GM12878 (cell line): ENCODE results near the gene DPP6. TPM values are rescaled to one million over a fixed set of nuclear protein-coding genes. Genes with fewer than 3 reads are reported as not detected.

Experiments
- ATAC-seq: fragments of 200-7000 bp; cut with Tn5 transposase; 3 replicates; pipeline ENCODE4 v1.9.1; 2020; ENCODE audit warnings: mild to moderate bottlenecking, moderate library complexity
- BruUV-seq: library from RNA; stranded (reverse); fragments of 400-500 nt; replicated peaks from 2 replicates; lab custom pipeline; 2021; lab: Mats Ljungman, UMichigan
- CTCF ChIA-PET: fragments of 300-600 bp; sonication (Branson Sonifier 250); formaldehyde crosslinking; extraction: SDS; loops from one replicate; lab custom pipeline; 2021; ENCODE audit warnings: inconsistent platforms; lab: Yijun Ruan, JAX
- POLR2A ChIA-PET: fragments of 350-600 bp; formaldehyde crosslinking; extraction: SDS; loops from one replicate; lab custom pipeline; 2021; ENCODE audit warnings: inconsistent platforms; lab: Charles Lee
- RAD21 ChIA-PET: fragments of 300-600 bp; sonication (Branson Sonifier 250); formaldehyde crosslinking; loops from one replicate; lab custom pipeline; 2023; ENCODE audit warnings: antibody characterized with exemption; ENCODE audit not compliant: unreplicated experiment; lab: Charles Lee
- SMC1A ChIA-PET: fragments of 300-600 bp; sonication (Branson Sonifier 250); formaldehyde crosslinking; loops from one replicate; lab custom pipeline; 2023; ENCODE audit not compliant: unreplicated experiment, uncharacterized antibody; lab: Charles Lee
- DNase-seq: peaks from one replicate; pipeline ENCODE4 v3.0.0-alpha.2; 2011; ENCODE audit warnings: low read depth, low spot score
- FAIRE-seq: peaks from 3 replicates; lab custom pipeline; 2011; peaks lifted over from hg19 to GRCh38; lab: Jason Lieb, UNC
- H2AFZ ChIP-seq: 2 replicates; pipeline ENCODE4 v1.6.0; 2011; ENCODE audit warnings: low read depth, low read length, control low read depth; ENCODE audit not compliant: control insufficient read depth
- H3K27ac ChIP-seq: 2 replicates; pipeline ENCODE4 v1.5.1; 2011; ENCODE audit warnings: control low read depth; ENCODE audit not compliant: control insufficient read depth, insufficient read depth
- H3K27me3 ChIP-seq, 2 experiments: replicated peaks in 1 of 2; 2 replicates each; pipeline versions ENCODE4 v1.6.0 to v1.6.1; 2011; ENCODE audit warnings: low read length in 1 of 2; ENCODE audit not compliant: control insufficient read depth in 2 of 2, insufficient read depth in 2 of 2
- H3K36me3 ChIP-seq, 2 experiments: 2 replicates each; pipeline ENCODE4 v1.5.1; 2011; ENCODE audit warnings: low read length in 1 of 2; ENCODE audit not compliant: control insufficient read depth in 2 of 2, insufficient read depth in 2 of 2
- H3K4me1 ChIP-seq: 2 replicates; pipeline ENCODE4 v1.6.1; 2011; ENCODE audit warnings: mild to moderate bottlenecking, low read length, moderate library complexity, mixed read lengths; ENCODE audit not compliant: control insufficient read depth, insufficient read depth
- H3K4me2 ChIP-seq: 2 replicates; pipeline ENCODE4 v1.6.0; 2011; ENCODE audit warnings: control low read depth; ENCODE audit not compliant: control insufficient read depth, insufficient read depth
- H3K4me3 ChIP-seq: fragments of 200-600 bp; sonication (generic); 2 replicates; pipeline ENCODE4 v1.5.1; 2016
- H3K79me2 ChIP-seq: 2 replicates; pipeline ENCODE4 v1.6.0; 2011; ENCODE audit warnings: low read length; ENCODE audit not compliant: control insufficient read depth, insufficient read depth
- H3K9ac ChIP-seq: 2 replicates; pipeline ENCODE4 v1.8.0; 2011; ENCODE audit warnings: low read length, control low read depth, mixed read lengths; ENCODE audit not compliant: control insufficient read depth, insufficient read depth
- H3K9me3 ChIP-seq: replicated peaks from 3 replicates; pipeline ENCODE4 v1.5.1; 2011; ENCODE audit warnings: mild to moderate bottlenecking, low read length; ENCODE audit not compliant: control insufficient read depth, insufficient read depth
- H4K20me1 ChIP-seq: 2 replicates; pipeline ENCODE4 v1.6.0; 2011; ENCODE audit not compliant: control insufficient read depth, insufficient read depth
- WGBS: methylation state at CpG from one replicate; pipeline ENCODE4 v1.1.6; 2016; ENCODE audit warnings: low lambda C conversion rate; ENCODE audit not compliant: insufficient replicate concordance, insufficient coverage; ENCODE audit errors: missing lambda C conversion rate; 5-methylcytosine and 5-hydroxymethylcytosine counted together
- in situ Hi-C: fragments of 300-500 bp; cut with MboI; formaldehyde crosslinking; loops from 9 replicates; pipeline ENCODE4 v1.14.3; 2018; ENCODE audit warnings: mixed read lengths
- intact Hi-C: fragments of 100-400 bp; cut with micrococcal nuclease; formaldehyde crosslinking; loops from one replicate; pipeline ENCODE4 v1.14.2; 2022; ENCODE audit not compliant: unreplicated experiment
- polyA plus RNA-seq, 11 experiments: library from polyadenylated mRNA; depleted of rRNA in 4 of 11; unstranded in 6 of 11; stranded (reverse) in 5 of 11; fragments of >200 nt; fragmentation: Nextera tagmentation in 4 of 11; fragmentation: Illumina TruSeq in 1 of 11; extraction: Ambion mirVana in 4 of 11; extraction: Trizol in 1 of 11; gene quantifications; 1 replicate in 1 of 11; 2 replicates in 10 of 11; pipeline versions ENCODE4 v1.2.1 to v1.2.3, GENCODE V29; 2011 to 2016; ENCODE audit warnings: inconsistent platforms in 2 of 11, missing spikeins in 2 of 11, low read depth in 1 of 11
- total RNA-seq, 4 experiments: library from RNA; depleted of rRNA in 3 of 4; stranded (reverse); fragments of >200 nt in 3 of 4; fragmentation: Illumina TruSeq in 1 of 4; extraction: Trizol in 1 of 4; gene quantifications; 2 replicates each; pipeline versions ENCODE4 v1.2.1 to v1.2.3, GENCODE V29; 2013 to 2021
- TF ChIP-seq, protein P1 (sequence below): fragments of 450-650 bp; formaldehyde crosslinking; IDR thresholded peaks from 2 replicates; pipeline ENCODE4 v1.4.0; 2022; ENCODE audit warnings: mild to moderate bottlenecking, moderate library complexity

Gene DPP6
- total and polyA plus RNA-seq, 10 of the 15 experiments (the other 5 are each of a cell fraction or from before 2014, with no cell fraction given) = not detected

DNA sequence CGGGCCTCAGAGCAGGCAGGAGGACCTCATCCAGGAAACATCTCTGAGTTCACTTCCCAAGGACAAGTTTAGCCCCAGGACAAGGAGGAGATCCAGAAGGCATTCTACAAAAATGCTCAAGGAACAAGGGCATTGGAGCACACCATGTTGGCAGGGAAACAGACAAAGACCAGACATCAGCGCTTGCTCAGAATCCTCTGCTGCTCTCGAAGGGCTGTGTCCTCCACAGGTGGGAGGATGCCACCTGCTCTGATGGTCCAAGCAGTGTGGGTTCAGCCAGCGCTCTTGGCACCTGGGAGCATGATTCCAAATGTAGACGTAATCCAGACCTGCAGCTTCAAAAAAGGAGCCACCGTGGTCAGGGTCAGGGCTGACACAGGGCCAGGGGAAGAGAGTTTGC is 160.7 kb downstream of the DPP6 start:
- no peaks in the 10 kb centered on the region for H3K27me3 ChIP-seq

More for the DNA sequence above, 160.7 kb downstream of the DPP6 start:
- CTCF ChIA-PET = no interaction called here
- no peaks in the 10 kb centered on the region for H3K36me3 ChIP-seq
- RAD21 ChIA-PET = no interaction called here
- in situ Hi-C loops = no loop called here
- ATAC-seq (no peak), FAIRE-seq (no peak), DNase-seq (no peak)
- H3K79me2 ChIP-seq = no peaks in the 10 kb centered on the region
- POLR2A ChIA-PET = no interaction called here
- H3K9ac ChIP-seq = no peak overlapping the region
- H3K4me3 ChIP-seq = no peak overlapping the region
- SMC1A ChIA-PET = no interaction called here
- H2AFZ ChIP-seq = no peak overlapping the region
- no peaks in the 10 kb centered on the region for H4K20me1 ChIP-seq
- no peak overlapping the region for H3K27ac ChIP-seq
- no peaks in the 10 kb centered on the region for H3K4me1 ChIP-seq
- intact Hi-C loops = no loop called here
- no peaks in the 10 kb centered on the region for H3K9me3 ChIP-seq
- WGBS = 0% methylated on average over 6 of the region's 6 CpGs
- no peak overlapping the region for H3K4me2 ChIP-seq
- TF ChIP-seq, protein P1, sequence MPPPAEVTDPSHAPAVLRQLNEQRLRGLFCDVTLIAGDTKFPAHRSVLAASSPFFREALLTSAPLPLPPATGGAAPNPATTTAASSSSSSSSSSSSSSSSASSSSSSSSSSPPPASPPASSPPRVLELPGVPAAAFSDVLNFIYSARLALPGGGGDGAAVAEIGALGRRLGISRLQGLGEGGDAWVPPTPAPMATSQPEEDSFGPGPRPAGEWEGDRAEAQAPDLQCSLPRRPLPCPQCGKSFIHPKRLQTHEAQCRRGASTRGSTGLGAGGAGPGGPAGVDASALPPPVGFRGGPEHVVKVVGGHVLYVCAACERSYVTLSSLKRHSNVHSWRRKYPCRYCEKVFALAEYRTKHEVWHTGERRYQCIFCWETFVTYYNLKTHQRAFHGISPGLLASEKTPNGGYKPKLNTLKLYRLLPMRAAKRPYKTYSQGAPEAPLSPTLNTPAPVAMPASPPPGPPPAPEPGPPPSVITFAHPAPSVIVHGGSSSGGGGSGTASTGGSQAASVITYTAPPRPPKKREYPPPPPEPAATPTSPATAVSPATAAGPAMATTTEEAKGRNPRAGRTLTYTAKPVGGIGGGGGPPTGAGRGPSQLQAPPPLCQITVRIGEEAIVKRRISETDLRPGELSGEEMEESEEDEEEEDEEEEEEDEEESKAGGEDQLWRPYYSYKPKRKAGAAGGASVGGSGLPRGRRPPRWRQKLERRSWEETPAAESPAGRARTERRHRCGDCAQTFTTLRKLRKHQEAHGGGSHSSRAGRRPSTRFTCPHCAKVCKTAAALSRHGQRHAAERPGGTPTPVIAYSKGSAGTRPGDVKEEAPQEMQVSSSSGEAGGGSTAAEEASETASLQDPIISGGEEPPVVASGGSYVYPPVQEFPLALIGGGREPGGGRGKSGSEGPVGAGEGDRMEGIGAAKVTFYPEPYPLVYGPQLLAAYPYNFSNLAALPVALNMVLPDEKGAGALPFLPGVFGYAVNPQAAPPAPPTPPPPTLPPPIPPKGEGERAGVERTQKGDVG (CRISPR knock-in tag) = no peak
- BruUV-seq = no TSS peak
